ENCODE measurements around the gene KCNIP1. TPM values are rescaled to one million over a fixed set of nuclear protein-coding genes. Genes with fewer than 3 reads are reported as not detected.
A peak's percentile ranks its signal among the peaks of the same experiment; 100 is the strongest.

Gene KCNIP1
- total and polyA plus RNA-seq, 4 donors: 0.13 to 1.8 (median 0.72) TPM

DNA sequence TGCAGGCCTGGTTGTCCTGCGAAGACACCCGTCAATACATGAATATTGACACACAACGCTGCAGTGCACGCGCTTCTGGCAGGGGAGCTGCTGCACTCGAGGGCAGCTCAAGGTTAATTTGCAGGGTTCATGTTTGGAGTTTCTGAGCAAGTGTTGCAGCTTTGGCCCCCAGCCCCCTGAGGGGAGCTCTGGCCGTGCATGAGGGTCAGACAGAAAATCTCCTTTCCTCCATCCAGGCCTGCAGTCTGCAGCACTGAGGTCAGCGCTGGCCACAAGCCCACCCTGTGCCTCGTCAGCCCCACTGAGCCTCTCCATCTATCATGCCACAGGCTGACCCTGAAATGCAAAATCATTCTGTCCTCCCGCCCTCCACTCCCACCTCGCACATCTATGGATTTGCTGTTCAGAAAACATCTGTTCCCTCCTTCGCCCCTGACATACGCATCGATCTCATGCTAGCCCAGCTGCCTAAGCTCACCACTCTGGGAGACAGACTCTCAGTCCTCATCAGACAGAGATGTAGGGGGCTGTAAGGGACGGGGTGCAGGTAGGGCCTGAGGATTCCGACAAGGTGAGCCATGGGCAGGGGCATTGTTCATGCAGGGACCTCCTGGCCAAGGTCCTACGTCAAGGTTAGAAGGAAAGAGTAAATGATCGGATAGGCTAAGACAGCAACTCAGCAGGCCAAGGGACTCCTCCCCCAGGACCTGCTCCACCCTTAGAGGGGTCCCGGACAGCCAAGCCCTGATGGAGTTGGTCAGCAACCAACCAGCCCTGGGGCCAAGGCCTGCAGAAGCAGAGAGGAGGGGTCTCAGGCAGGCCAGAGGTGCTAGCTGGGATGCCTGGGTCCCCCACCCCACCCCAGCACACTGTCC, 125.1 kb downstream of the KCNIP1 start:
- no peak overlapping the region for H3K9ac ChIP-seq (ENCODE audit: insufficient read depth in 1 of 2, low read length in 2 of 2)
- TF ChIP-seq, protein P1, sequence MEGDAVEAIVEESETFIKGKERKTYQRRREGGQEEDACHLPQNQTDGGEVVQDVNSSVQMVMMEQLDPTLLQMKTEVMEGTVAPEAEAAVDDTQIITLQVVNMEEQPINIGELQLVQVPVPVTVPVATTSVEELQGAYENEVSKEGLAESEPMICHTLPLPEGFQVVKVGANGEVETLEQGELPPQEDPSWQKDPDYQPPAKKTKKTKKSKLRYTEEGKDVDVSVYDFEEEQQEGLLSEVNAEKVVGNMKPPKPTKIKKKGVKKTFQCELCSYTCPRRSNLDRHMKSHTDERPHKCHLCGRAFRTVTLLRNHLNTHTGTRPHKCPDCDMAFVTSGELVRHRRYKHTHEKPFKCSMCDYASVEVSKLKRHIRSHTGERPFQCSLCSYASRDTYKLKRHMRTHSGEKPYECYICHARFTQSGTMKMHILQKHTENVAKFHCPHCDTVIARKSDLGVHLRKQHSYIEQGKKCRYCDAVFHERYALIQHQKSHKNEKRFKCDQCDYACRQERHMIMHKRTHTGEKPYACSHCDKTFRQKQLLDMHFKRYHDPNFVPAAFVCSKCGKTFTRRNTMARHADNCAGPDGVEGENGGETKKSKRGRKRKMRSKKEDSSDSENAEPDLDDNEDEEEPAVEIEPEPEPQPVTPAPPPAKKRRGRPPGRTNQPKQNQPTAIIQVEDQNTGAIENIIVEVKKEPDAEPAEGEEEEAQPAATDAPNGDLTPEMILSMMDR (IDR thresholded peaks at IDR 0.05; ENCODE audit: control extremely low read depth, extremely low read depth): no peak
- H3K4me1 ChIP-seq (ENCODE audit: control insufficient read depth in 5 of 5, insufficient read depth in 5 of 5, low read length in 5 of 5): peaks cover 0 to 24% (median 9%) of the 10 kb centered on the region in 5 donors
- DNase-seq (no peak), ATAC-seq (ENCODE audit: insufficient read depth, low FRiP score) (no peak)
- no peaks in the 10 kb centered on the region for H3K27me3 ChIP-seq (ENCODE audit: control insufficient read depth in 3 of 3, insufficient read depth in 3 of 3, low read length in 2 of 3)
- H3K9me3 ChIP-seq (ENCODE audit: control insufficient read depth in 4 of 4, insufficient read depth in 3 of 4, low read length in 3 of 4): no peaks in the 10 kb centered on the region
- no peak overlapping the region for H3K27ac ChIP-seq (ENCODE audit: low read depth in 1 of 2, low read length in 1 of 2)
- H3K36me3 ChIP-seq (ENCODE audit: control insufficient read depth in 4 of 4, insufficient read depth in 4 of 4, low read length in 4 of 4): no peaks in the 10 kb centered on the region
- no peak overlapping the region for H3K4me3 ChIP-seq
- whole genome bisulfite sequencing, 2 donors: 89 to 95% methylated on average over 19 of the region's 19 CpGs

GRCh38 chr5:170629566-170630175, 125.9 kb downstream of the KCNIP1 start:
- ATAC-seq (ENCODE audit: insufficient read depth, low FRiP score) (no peak), DNase-seq (peak in 1 of 3 donors; percentile 7)
- Histone ChIP-seq H3K9me3 (ENCODE audit: control insufficient read depth in 4 of 4, insufficient read depth in 3 of 4, low read length in 3 of 4) (no peaks in the 10 kb centered on the region), H3K27ac (ENCODE audit: low read depth in 1 of 2, low read length in 1 of 2) (no peak overlapping the region), H3K27me3 (ENCODE audit: control insufficient read depth in 3 of 3, insufficient read depth in 3 of 3, low read length in 2 of 3) (no peaks in the 10 kb centered on the region), H3K4me3 (no peak overlapping the region), H3K4me1 (ENCODE audit: control insufficient read depth in 5 of 5, insufficient read depth in 5 of 5, low read length in 5 of 5) (peaks cover 0 to 31% (median 12%) of the 10 kb centered on the region in 5 donors), H3K36me3 (ENCODE audit: control insufficient read depth in 4 of 4, insufficient read depth in 4 of 4, low read length in 4 of 4) (no peaks in the 10 kb centered on the region), H3K9ac (ENCODE audit: insufficient read depth in 1 of 2, low read length in 2 of 2) (no peak overlapping the region)
- TF ChIP-seq, protein P1 (IDR thresholded peaks at IDR 0.05; ENCODE audit: control extremely low read depth, extremely low read depth): no peak
- WGBS, 2 donors: 86 to 90% methylated on average over 7 of the region's 7 CpGs

GRCh38 chr5:170630226-170630625, 126.4 kb downstream of the KCNIP1 start:
- DNase-seq (no peak), ATAC-seq (ENCODE audit: insufficient read depth, low FRiP score) (no peak)
- no peak overlapping the region for H3K9ac ChIP-seq (ENCODE audit: insufficient read depth in 1 of 2, low read length in 2 of 2)
- H3K36me3 ChIP-seq (ENCODE audit: control insufficient read depth in 4 of 4, insufficient read depth in 4 of 4, low read length in 4 of 4): no peaks in the 10 kb centered on the region
- TF ChIP-seq, protein P1 (IDR thresholded peaks at IDR 0.05; ENCODE audit: control extremely low read depth, extremely low read depth): no peak
- H3K9me3 ChIP-seq (ENCODE audit: control insufficient read depth in 4 of 4, insufficient read depth in 3 of 4, low read length in 3 of 4): no peaks in the 10 kb centered on the region
- H3K27me3 ChIP-seq (ENCODE audit: control insufficient read depth in 3 of 3, insufficient read depth in 3 of 3, low read length in 2 of 3): no peaks in the 10 kb centered on the region
- peaks cover 0 to 32% (median 13%) of the 10 kb centered on the region in 5 donors for H3K4me1 ChIP-seq (ENCODE audit: control insufficient read depth in 5 of 5, insufficient read depth in 5 of 5, low read length in 5 of 5)
- 90 to 95% methylated on average over 8 of the region's 8 CpGs for whole genome bisulfite sequencing, 2 donors
- H3K27ac ChIP-seq (ENCODE audit: low read depth in 1 of 2, low read length in 1 of 2): no peak overlapping the region
- no peak overlapping the region for H3K4me3 ChIP-seq

Data from lung (tissue), 12 donors.